Choroid plexus epithelial cell (primary cell): ENCODE data around the gene HEBP1.

ENCODE experiments used
- DNase-seq: peaks from one replicate; pipeline ENCODE4 v3.0.0-alpha.2; 2010; ENCODE audit warnings: low read depth
- H3K4me3 ChIP-seq: 2 replicates; pipeline ENCODE4 v1.5.1; 2011; ENCODE audit warnings: low read depth, mild to moderate bottlenecking, control low read depth, low read length, moderate library complexity
- CTCF ChIP-seq: conservative IDR thresholded peaks from 2 replicates; pipeline ENCODE4 v1.5.1; 2011; ENCODE audit warnings: low read depth, mild to moderate bottlenecking, control low read depth, inconsistent platforms, low read length, moderate library complexity

Gene HEBP1

GRCh38 chr12:12975322-12976077 lies 24.6 kb downstream of the HEBP1 start:
- peak; percentile 74 for DNase-seq

GRCh38 chr12:12974211-12974610 lies 25.9 kb downstream of the HEBP1 start:
- no peak for DNase-seq
- H3K4me3 ChIP-seq, result no peak overlapping the region
- TF ChIP-seq CTCF, result no peak

More at GRCh38 chr12:12975322-12976077, 24.6 kb downstream of the HEBP1 start:
- peak; percentile 84 for TF ChIP-seq CTCF
- H3K4me3 ChIP-seq, result no peak overlapping the region

- DNase-seq, result no peak
- no peak for TF ChIP-seq CTCF
- H3K4me3 ChIP-seq, result no peak overlapping the region
Observed at GRCh38 chr12:12973019-12973418, 27.0 kb downstream of the HEBP1 start.

GRCh38 chr12:12965836-12966235 lies 34.2 kb downstream of the HEBP1 start:
- no peak for DNase-seq
- no peak overlapping the region for H3K4me3 ChIP-seq
- no peak for TF ChIP-seq CTCF

- no peak overlapping the region for H3K4me3 ChIP-seq
- TF ChIP-seq CTCF, result no peak
- no peak for DNase-seq
Observed at GRCh38 chr12:12964255-12964654, 35.8 kb downstream of the HEBP1 start.

- H3K4me3 ChIP-seq, result no peak overlapping the region
- no peak for TF ChIP-seq CTCF
- DNase-seq, result no peak
Observed at GRCh38 chr12:12960639-12961209, 39.3 kb downstream of the HEBP1 start.

- TF ChIP-seq CTCF, result no peak
- no peak for DNase-seq
- no peak overlapping the region for H3K4me3 ChIP-seq
Observed at GRCh38 chr12:12958886-12959285, 41.2 kb downstream of the HEBP1 start.
